Tibial nerve (tissue), 4 donors: Measurements from ENCODE around the gene ZBTB7C.

Source experiments
- EP300 ChIP-seq, 2 donors: sonication (generic); formaldehyde crosslinking; IDR thresholded peaks; one replicate each; pipeline ENCODE4 v1.6.1; 2017; ENCODE audit warnings: antibody characterized with exemption in 2 of 2, mild to moderate bottlenecking in 1 of 2
- POLR2A ChIP-seq, 2 donors: fragments of 450-650 bp; IDR thresholded peaks; one replicate each; pipeline ENCODE4 v1.6.1; 2017; ENCODE audit warnings: antibody characterized with exemption in 2 of 2, mild to moderate bottlenecking in 2 of 2, moderate library complexity in 2 of 2
- TF ChIP-seq, protein P1 (sequence below), 5 experiments: fragments of 200-600 bp in 3 of 5; fragments of 450-650 bp in 2 of 5; sonication (generic) in 3 of 5; IDR thresholded peaks; one replicate each; pipeline ENCODE4 v1.5.1; 2016 to 2019; ENCODE audit warnings: antibody characterized with exemption in 5 of 5, mild to moderate bottlenecking in 3 of 5, moderate library complexity in 2 of 5

DNA sequence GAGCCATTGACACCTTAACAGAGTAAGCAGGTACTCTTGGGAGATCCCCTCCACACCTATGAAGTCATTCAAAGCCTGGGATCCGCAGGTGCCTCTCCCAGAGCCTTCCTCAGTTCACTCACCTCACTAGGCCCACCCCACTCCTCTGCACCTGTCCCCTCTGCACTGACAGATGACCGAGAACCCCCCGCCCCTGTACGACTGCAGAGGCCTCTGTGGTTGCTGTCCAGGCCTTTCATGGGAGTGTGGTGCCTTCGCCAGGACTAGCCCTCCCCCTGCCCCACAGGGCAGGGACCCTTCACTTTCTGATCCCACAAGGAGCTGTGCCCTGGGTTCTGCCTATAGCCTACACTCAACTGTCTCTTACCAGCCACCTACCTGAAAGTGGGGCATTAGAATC, 238.5 kb downstream of the ZBTB7C start:
- TF ChIP-seq, protein P1, sequence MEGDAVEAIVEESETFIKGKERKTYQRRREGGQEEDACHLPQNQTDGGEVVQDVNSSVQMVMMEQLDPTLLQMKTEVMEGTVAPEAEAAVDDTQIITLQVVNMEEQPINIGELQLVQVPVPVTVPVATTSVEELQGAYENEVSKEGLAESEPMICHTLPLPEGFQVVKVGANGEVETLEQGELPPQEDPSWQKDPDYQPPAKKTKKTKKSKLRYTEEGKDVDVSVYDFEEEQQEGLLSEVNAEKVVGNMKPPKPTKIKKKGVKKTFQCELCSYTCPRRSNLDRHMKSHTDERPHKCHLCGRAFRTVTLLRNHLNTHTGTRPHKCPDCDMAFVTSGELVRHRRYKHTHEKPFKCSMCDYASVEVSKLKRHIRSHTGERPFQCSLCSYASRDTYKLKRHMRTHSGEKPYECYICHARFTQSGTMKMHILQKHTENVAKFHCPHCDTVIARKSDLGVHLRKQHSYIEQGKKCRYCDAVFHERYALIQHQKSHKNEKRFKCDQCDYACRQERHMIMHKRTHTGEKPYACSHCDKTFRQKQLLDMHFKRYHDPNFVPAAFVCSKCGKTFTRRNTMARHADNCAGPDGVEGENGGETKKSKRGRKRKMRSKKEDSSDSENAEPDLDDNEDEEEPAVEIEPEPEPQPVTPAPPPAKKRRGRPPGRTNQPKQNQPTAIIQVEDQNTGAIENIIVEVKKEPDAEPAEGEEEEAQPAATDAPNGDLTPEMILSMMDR (IDR thresholded peaks at IDR 0.05): no peak
- TF ChIP-seq POLR2A (IDR thresholded peaks at IDR 0.05) (no peak), EP300 (IDR thresholded peaks at IDR 0.05) (no peak)
